ENCODE data around the gene CLNK. TPM values are rescaled to one million over a fixed set of nuclear protein-coding genes. Genes with fewer than 3 reads are reported as not detected.

The CLNK gene
- polyA plus RNA-seq, 1 of the 3 experiments (the other 2 are of a cell fraction), result not detected

- Histone ChIP-seq H3K4me3 (ENCODE audit: low read depth in 2 of 2, low read length in 1 of 2) (no peak overlapping the region), H3K9me2 (no peaks in the 10 kb centered on the region), H3K36me3 (replicated peaks in 1 of 2; ENCODE audit: control insufficient read depth in 1 of 2, insufficient read depth in 2 of 2, low read length in 1 of 2) (no peaks in the 10 kb centered on the region), H3K27ac (ENCODE audit: low read depth in 2 of 2, low read length in 1 of 2) (no peak overlapping the region), H3K9ac (no peak overlapping the region), H3K9me3 (no peaks in the 10 kb centered on the region), H4K20me1 (ENCODE audit: insufficient read depth) (no peaks in the 10 kb centered on the region), H3K27me3 (ENCODE audit: insufficient read depth) (peaks cover 8% of the 10 kb centered on the region; the same call in 1 of the 2 replicates), H3K4me1 (ENCODE audit: control insufficient read depth in 1 of 2, insufficient read depth in 2 of 2, low read depth in 1 of 2, low read length in 1 of 2) (no peaks in the 10 kb centered on the region), H3K79me2 (ENCODE audit: insufficient read depth) (no peaks in the 10 kb centered on the region), H3F3A (replicated peaks; ENCODE audit: insufficient read depth) (no peaks in the 10 kb centered on the region), H3K4me2 (no peak overlapping the region), H2AFZ (ENCODE audit: low read depth) (no peak overlapping the region)
- ChIA-PET CTCF (no interaction called here), POLR2A (no interaction called here)
- 7% methylated on average over 5 of the region's 5 CpGs for WGBS (ENCODE audit: low lambda C conversion rate)
- TF ChIP-seq TEAD4 (IDR thresholded peaks at IDR 0.05; ENCODE audit: borderline replicate concordance, insufficient read depth) (no peak), YY1 (IDR thresholded peaks at IDR 0.05; ENCODE audit: low read depth) (no peak), MAX (IDR thresholded peaks at IDR 0.05; ENCODE audit: low read depth) (no peak), NRF1 (IDR thresholded peaks at IDR 0.05; ENCODE audit: low read depth, low read length) (no peak), USF1 (IDR thresholded peaks at IDR 0.05; ENCODE audit: borderline replicate concordance, low read depth) (no peak), TCF12 (IDR thresholded peaks at IDR 0.05) (no peak), MEF2A (IDR thresholded peaks at IDR 0.05; ENCODE audit: borderline replicate concordance, low read depth) (no peak), USF2 (IDR thresholded peaks at IDR 0.05; ENCODE audit: borderline replicate concordance, low read depth, low read length) (no peak), TAF1 (IDR thresholded peaks at IDR 0.05; ENCODE audit: borderline replicate concordance, low read depth, low read length) (no peak), SIN3A (IDR thresholded peaks at IDR 0.05; ENCODE audit: borderline replicate concordance, low read depth, low read length) (no peak), CHD2 (IDR thresholded peaks at IDR 0.05; ENCODE audit: low read length, partially characterized antibody) (no peak), FOXJ3 (CRISPR knock-in tag; IDR thresholded peaks at IDR 0.05) (no peak)
- no peak for DNase-seq
These were observed 59.4 kb downstream of the CLNK start for GRCh38 chr4:10625131-10625530.

GRCh38 chr4:10623862-10624261, 60.7 kb downstream of the CLNK start:
- Histone ChIP-seq H3K9me3 (no peaks in the 10 kb centered on the region), H3K27ac (ENCODE audit: low read depth in 2 of 2, low read length in 1 of 2) (no peak overlapping the region), H3K4me1 (ENCODE audit: control insufficient read depth in 1 of 2, insufficient read depth in 2 of 2, low read depth in 1 of 2, low read length in 1 of 2) (no peaks in the 10 kb centered on the region), H3K9me2 (no peaks in the 10 kb centered on the region), H3K27me3 (ENCODE audit: insufficient read depth) (peaks cover 8% of the 10 kb centered on the region; the same call in 1 of the 2 replicates), H3K4me3 (ENCODE audit: low read depth in 2 of 2, low read length in 1 of 2) (no peak overlapping the region), H2AFZ (ENCODE audit: low read depth) (no peak overlapping the region), H3K9ac (no peak overlapping the region), H3F3A (replicated peaks; ENCODE audit: insufficient read depth) (no peaks in the 10 kb centered on the region), H4K20me1 (ENCODE audit: insufficient read depth) (no peaks in the 10 kb centered on the region), H3K79me2 (ENCODE audit: insufficient read depth) (no peaks in the 10 kb centered on the region), H3K4me2 (no peak overlapping the region), H3K36me3 (replicated peaks in 1 of 2; ENCODE audit: control insufficient read depth in 1 of 2, insufficient read depth in 2 of 2, low read length in 1 of 2) (no peaks in the 10 kb centered on the region)
- CTCF ChIA-PET, result no interaction called here
- WGBS (ENCODE audit: low lambda C conversion rate), result 38% methylated on average over 6 of the region's 6 CpGs
- POLR2A ChIA-PET, result no interaction called here
- DNase-seq, result no peak
- TF ChIP-seq NFIC (IDR thresholded peaks at IDR 0.05; ENCODE audit: borderline replicate concordance) (no peak), RXRA (IDR thresholded peaks at IDR 0.05; ENCODE audit: borderline replicate concordance, low read depth) (no peak), TAF1 (IDR thresholded peaks at IDR 0.05; ENCODE audit: borderline replicate concordance, low read depth, low read length) (no peak), CHD2 (IDR thresholded peaks at IDR 0.05; ENCODE audit: low read length, partially characterized antibody) (no peak), TCF12 (IDR thresholded peaks at IDR 0.05) (no peak), USF1 (IDR thresholded peaks at IDR 0.05; ENCODE audit: borderline replicate concordance, low read depth) (no peak), CTCF (IDR thresholded peaks at IDR 0.05) (no peak), RFX5 (IDR thresholded peaks at IDR 0.05; ENCODE audit: low read length) (no peak), MAX (IDR thresholded peaks at IDR 0.05; ENCODE audit: low read depth) (no peak), SIN3A (IDR thresholded peaks at IDR 0.05; ENCODE audit: borderline replicate concordance, low read depth, low read length) (no peak), USF2 (IDR thresholded peaks at IDR 0.05; ENCODE audit: borderline replicate concordance, low read depth, low read length) (no peak)
